H1 (cell line): Measurements from ENCODE around the gene SLC39A13.

Source experiments
- CHD2 ChIP-seq: IDR thresholded peaks from 2 replicates; pipeline ENCODE4 v1.6.1; 2012; ENCODE audit warnings: low read length, improper control_type of control experiment
- CTCF ChIP-seq, 3 experiments: IDR thresholded peaks; 1 replicate in 2 of 3; 2 replicates in 1 of 3; pipeline versions ENCODE4 v1.5.1 to v1.6.1; 2011; ENCODE audit warnings: low read length in 3 of 3, mild to moderate bottlenecking in 3 of 3, inconsistent platforms in 2 of 3, low read depth in 1 of 3, moderate library complexity in 1 of 3; ENCODE audit not compliant: insufficient read depth in 1 of 3; ENCODE audit errors: control extremely low read depth in 1 of 3
- SUZ12 ChIP-seq: fragments of 200-600 bp; sonication (generic); IDR thresholded peaks from 2 replicates; pipeline ENCODE4 v1.6.1; 2012; ENCODE audit warnings: mild to moderate bottlenecking, inconsistent platforms, low read length, moderate library complexity, mixed read lengths

- no peak for TF ChIP-seq SUZ12
- TF ChIP-seq CTCF (IDR thresholded peaks at IDR 0.05; ENCODE audit: control extremely low read depth in 1 of 3, insufficient read depth in 1 of 3, low read depth in 1 of 3, low read length in 3 of 3), result no peak
- TF ChIP-seq CHD2, result no peak
Measured at GRCh38 chr11:47374720-47375019, 33.7 kb upstream of the SLC39A13 start.
